IMR-90 (cell line): Measurements from ENCODE around the gene CUL7. TPM values are rescaled to one million over a fixed set of nuclear protein-coding genes. Genes with fewer than 3 reads are reported as not detected.

ENCODE experiments used
- ATAC-seq: fragments of 200-7000 bp; cut with Tn5 transposase; 2 replicates; pipeline ENCODE4 v1.9.1; 2020; ENCODE audit warnings: low read depth, mild to moderate bottlenecking, moderate library complexity
- BruUV-seq: library from RNA; stranded (reverse); fragments of 400-500 nt; replicated peaks from 2 replicates; lab custom pipeline; 2021; lab: Mats Ljungman, UMichigan
- CTCF ChIA-PET: fragments of 300-600 bp; formaldehyde crosslinking; extraction: SDS; loops from one replicate; lab custom pipeline; 2021; ENCODE audit warnings: antibody characterized with exemption; lab: Yijun Ruan, JAX
- POLR2A ChIA-PET: fragments of 300-600 bp; sonication (Branson Sonifier 250); formaldehyde crosslinking; loops from one replicate; lab custom pipeline; 2022; ENCODE audit warnings: antibody characterized with exemption; ENCODE audit not compliant: unreplicated experiment; lab: Charles Lee
- DNase-seq: peaks from one replicate; pipeline ENCODE4 v3.0.0; 2013
- H2AFZ ChIP-seq: replicated peaks from 2 replicates; pipeline ENCODE3; 2013; ENCODE audit warnings: low read length, mild to moderate bottlenecking; ENCODE audit not compliant: poor library complexity
- H2AK5ac ChIP-seq: 2 replicates; pipeline ENCODE4 v1.6.1; 2013; ENCODE audit warnings: low read depth, low read length, inconsistent platforms
- H2AK9ac ChIP-seq: replicated peaks from 2 replicates; pipeline ENCODE3; 2013; ENCODE audit warnings: mild to moderate bottlenecking, low read depth, low read length, moderate library complexity; ENCODE audit not compliant: poor library complexity
- H2BK120ac ChIP-seq: 2 replicates; pipeline ENCODE4 v1.6.1; 2013; ENCODE audit warnings: low read depth, low read length, inconsistent platforms
- H2BK15ac ChIP-seq: 3 replicates; pipeline ENCODE4 v1.6.1; 2013; ENCODE audit warnings: low read depth, low read length, inconsistent platforms
- H2BK20ac ChIP-seq: 2 replicates; pipeline ENCODE4 v1.6.1; 2013; ENCODE audit warnings: low read depth, mild to moderate bottlenecking, inconsistent platforms, low read length, moderate library complexity
- H2BK5ac ChIP-seq: 2 replicates; pipeline ENCODE4 v1.6.1; 2013; ENCODE audit warnings: mild to moderate bottlenecking, low read depth, low read length, inconsistent platforms; ENCODE audit not compliant: poor library complexity, severe bottlenecking
- H3K14ac ChIP-seq: replicated peaks from 2 replicates; pipeline ENCODE4 v1.6.1; 2013; ENCODE audit warnings: low read depth, low read length, inconsistent platforms
- H3K18ac ChIP-seq: 2 replicates; pipeline ENCODE4 v1.6.1; 2013; ENCODE audit warnings: low read depth, low read length, control low read depth
- H3K23ac ChIP-seq: 2 replicates; pipeline ENCODE4 v1.6.1; 2013; ENCODE audit warnings: low read depth, low read length, inconsistent platforms
- H3K27ac ChIP-seq: 2 replicates; pipeline ENCODE4 v1.5.1; 2013; ENCODE audit warnings: mild to moderate bottlenecking, control low read depth, low read length; ENCODE audit not compliant: insufficient read depth
- H3K27me3 ChIP-seq: 2 replicates; pipeline ENCODE4 v1.6.1; 2013; ENCODE audit warnings: low read length; ENCODE audit not compliant: control insufficient read depth, insufficient read depth
- H3K36me3 ChIP-seq: 2 replicates; pipeline ENCODE4 v1.6.1; 2013; ENCODE audit warnings: low read length, mixed read lengths; ENCODE audit not compliant: control insufficient read depth, insufficient read depth
- H3K4ac ChIP-seq: 2 replicates; pipeline ENCODE4 v1.6.1; 2013; ENCODE audit warnings: low read depth, low read length, inconsistent platforms
- H3K4me1 ChIP-seq: 2 replicates; pipeline ENCODE4 v1.6.1; 2013; ENCODE audit warnings: low read length, mixed read lengths; ENCODE audit not compliant: control insufficient read depth, insufficient read depth
- H3K4me2 ChIP-seq: 2 replicates; pipeline ENCODE4 v1.6.1; 2013; ENCODE audit warnings: low read depth, mild to moderate bottlenecking, control low read depth, low read length, moderate library complexity
- H3K4me3 ChIP-seq: 2 replicates; pipeline ENCODE4 v1.5.1; 2013; ENCODE audit warnings: low read depth, mild to moderate bottlenecking, control low read depth, low read length, moderate library complexity; ENCODE audit not compliant: insufficient read depth
- H3K56ac ChIP-seq: 2 replicates; pipeline ENCODE4 v1.6.1; 2013; ENCODE audit warnings: low read length, inconsistent platforms; ENCODE audit not compliant: insufficient read depth; ENCODE audit errors: extremely low read depth
- H3K79me1 ChIP-seq, 2 experiments: 2 replicates each; pipeline ENCODE4 v1.6.1; 2013; ENCODE audit warnings: low read length in 2 of 2, inconsistent platforms in 1 of 2, low read depth in 1 of 2
- H3K9ac ChIP-seq: 2 replicates; pipeline ENCODE4 v1.6.1; 2013; ENCODE audit warnings: low read depth, low read length, control low read depth
- H3K9me1 ChIP-seq: 2 replicates; pipeline ENCODE4 v1.6.1; 2013; ENCODE audit warnings: low read length, inconsistent platforms; ENCODE audit not compliant: insufficient read depth
- H3K9me3 ChIP-seq: 2 replicates; pipeline ENCODE4 v1.6.1; 2013; ENCODE audit warnings: low read length; ENCODE audit not compliant: control insufficient read depth, insufficient read depth
- H4K20me1 ChIP-seq: 2 replicates; pipeline ENCODE4 v1.6.1; 2013; ENCODE audit warnings: low read length, inconsistent platforms; ENCODE audit not compliant: insufficient read depth
- H4K5ac ChIP-seq: 2 replicates; pipeline ENCODE4 v1.6.1; 2013; ENCODE audit warnings: mild to moderate bottlenecking, low read depth, low read length, control low read depth
- H4K8ac ChIP-seq, 2 experiments: 2 replicates each; pipeline ENCODE4 v1.6.1; 2013; ENCODE audit warnings: low read depth in 2 of 2, low read length in 2 of 2, control low read depth in 1 of 2, inconsistent platforms in 1 of 2
- H4K91ac ChIP-seq: 2 replicates; pipeline ENCODE4 v1.6.1; 2013; ENCODE audit warnings: low read depth, low read length, inconsistent platforms; ENCODE audit not compliant: insufficient read depth
- BHLHE40 ChIP-seq: fragments of 150-350 bp; IDR thresholded peaks from 2 replicates; pipeline ENCODE4 v1.6.1; 2016; ENCODE audit warnings: mild to moderate bottlenecking, low read depth, low read length
- CEBPB ChIP-seq: IDR thresholded peaks from 2 replicates; pipeline ENCODE4 v1.6.1; 2012; ENCODE audit warnings: low read depth, low read length, improper control_type of control experiment
- CHD1 ChIP-seq: IDR thresholded peaks from 2 replicates; pipeline ENCODE4 v1.6.1; 2012; ENCODE audit warnings: low read depth, low read length, improper control_type of control experiment
- FOS ChIP-seq: fragments of 150-350 bp; IDR thresholded peaks from 2 replicates; pipeline ENCODE4 v1.6.1; 2016; ENCODE audit warnings: low read depth, low read length
- MAFK ChIP-seq: IDR thresholded peaks from 2 replicates; pipeline ENCODE4 v1.6.1; 2012; ENCODE audit warnings: low read depth, low read length, improper control_type of control experiment
- MAZ ChIP-seq: IDR thresholded peaks from 2 replicates; pipeline ENCODE4 v1.6.1; 2012; ENCODE audit warnings: low read depth, mild to moderate bottlenecking, low read length, improper control_type of control experiment, moderate library complexity, borderline replicate concordance
- MXI1 ChIP-seq: IDR thresholded peaks from 2 replicates; pipeline ENCODE4 v1.6.1; 2012; ENCODE audit warnings: low read depth, mild to moderate bottlenecking, low read length, moderate library complexity, borderline replicate concordance
- NFE2L2 ChIP-seq: fragments of 150-350 bp; IDR thresholded peaks from 2 replicates; pipeline ENCODE4 v1.6.1; 2016; ENCODE audit warnings: low read depth, mild to moderate bottlenecking, low read length
- POLR2A ChIP-seq: IDR thresholded peaks from 2 replicates; pipeline ENCODE4 v1.6.1; 2012; ENCODE audit warnings: mild to moderate bottlenecking, low read depth, low read length
- RAD21 ChIP-seq: IDR thresholded peaks from 2 replicates; pipeline ENCODE4 v1.6.1; 2012; ENCODE audit warnings: low read length, improper control_type of control experiment
- RCOR1 ChIP-seq: IDR thresholded peaks from 2 replicates; pipeline ENCODE4 v1.6.1; 2012; ENCODE audit warnings: mild to moderate bottlenecking, low read length, improper control_type of control experiment; ENCODE audit not compliant: insufficient replicate concordance
- RFX5 ChIP-seq: IDR thresholded peaks from 2 replicates; pipeline ENCODE4 v1.8.0; 2012; ENCODE audit warnings: low read depth, mild to moderate bottlenecking, low read length, moderate library complexity
- SMC3 ChIP-seq: fragments of 150-350 bp; IDR thresholded peaks from 2 replicates; pipeline ENCODE4 v1.6.1; 2016; ENCODE audit warnings: low read depth, mild to moderate bottlenecking, antibody characterized with exemption, low read length, moderate library complexity
- USF2 ChIP-seq: fragments of 150-350 bp; IDR thresholded peaks from 2 replicates; pipeline ENCODE4 v1.6.1; 2017; ENCODE audit warnings: mild to moderate bottlenecking, antibody characterized with exemption, low read length, low read depth
- WGBS, 2 experiments: methylation state at CpG; one replicate each; pipeline versions ENCODE4 v1.1.5 to v1.1.7; 2013; ENCODE audit warnings: missing lambda C conversion rate in 2 of 2; ENCODE audit not compliant: insufficient read length in 1 of 2; ENCODE audit errors: extremely low coverage in 2 of 2; 5-methylcytosine and 5-hydroxymethylcytosine counted together
- dilution Hi-C: fragments of 300-500 bp; cut with HindIII; formaldehyde crosslinking; loops from one replicate; pipeline ENCODE4 v1.14.3; 2018; ENCODE audit warnings: low sequenced_read_pairs; ENCODE audit not compliant: unreplicated experiment
- in situ Hi-C: fragments of 300-500 bp; cut with MboI; formaldehyde crosslinking; loops from 3 replicates; pipeline ENCODE4 v1.14.3; 2019; ENCODE audit warnings: low sequenced_read_pairs, inconsistent platforms, mixed read lengths
- intact Hi-C: fragments of 100-400 bp; cut with micrococcal nuclease; formaldehyde crosslinking; loops from 2 replicates; pipeline ENCODE4 v1.10.0; 2022
- polyA plus RNA-seq, 3 experiments: library from polyadenylated mRNA; depleted of rRNA; stranded (reverse); fragments of >200 nt; gene quantifications; 2 replicates each; pipeline ENCODE4 v1.2.3, GENCODE V29; 2012; ENCODE audit warnings: low replicate concordance in 1 of 3
- total RNA-seq: library from RNA; depleted of rRNA; stranded (reverse); fragments of >200 nt; gene quantifications from 2 replicates; pipeline ENCODE4 v1.2.3, GENCODE V29; 2012
- TF ChIP-seq, protein P1 (sequence below): conservative IDR thresholded peaks from 2 replicates; pipeline ENCODE4 v1.5.1; 2012; ENCODE audit warnings: mild to moderate bottlenecking, low read depth, low read length, improper control_type of control experiment
- TF ChIP-seq, protein P2 (sequence below): fragments of 150-350 bp; IDR thresholded peaks from 2 replicates; pipeline ENCODE4 v1.6.1; 2016; ENCODE audit warnings: low read depth, mild to moderate bottlenecking, low read length, moderate library complexity, borderline replicate concordance

CUL7 gene
- total and polyA plus RNA-seq, 2 of the 4 experiments (the other 2 are of a cell fraction) = 38.0 to 39.3 TPM

DNA sequence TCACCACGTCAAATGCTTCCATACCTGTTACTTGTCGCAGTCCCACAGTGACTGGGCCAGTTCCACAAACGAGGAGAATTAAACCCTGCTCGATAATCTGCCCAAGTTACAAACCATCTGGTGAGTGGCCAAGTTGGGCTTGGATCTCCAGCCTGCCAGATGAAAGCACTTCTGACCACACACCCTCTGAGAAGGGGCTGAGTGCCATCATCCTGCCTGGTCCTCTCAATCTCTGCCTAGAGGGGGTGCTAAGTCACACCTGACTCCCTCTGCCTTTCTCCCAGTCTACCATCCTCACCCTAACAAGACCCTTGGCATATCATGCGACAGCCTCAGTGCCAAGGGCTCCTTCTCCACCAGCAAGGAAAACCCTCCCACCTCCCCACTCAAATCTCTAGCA lies 16.5 kb downstream of the CUL7 start:
- in situ Hi-C loops = no loop called here
- POLR2A ChIA-PET = no interaction called here
- Histone ChIP-seq H3K27me3 (no peaks in the 10 kb centered on the region), H4K8ac (no peak overlapping the region), H3K36me3 (peaks cover 59% of the 10 kb centered on the region), H3K4ac (no peak overlapping the region), H2BK120ac (no peak overlapping the region), H3K4me1 (no peaks in the 10 kb centered on the region), H2AK9ac (peak overlapping the region; percentile 55), H2BK5ac (no peak overlapping the region), H2BK20ac (no peak overlapping the region), H3K9me3 (no peaks in the 10 kb centered on the region), H3K27ac (no peak overlapping the region), H3K56ac (no peak overlapping the region), H4K91ac (no peak overlapping the region), H3K4me3 (no peak overlapping the region), H2AFZ (no peak overlapping the region), H2AK5ac (no peak overlapping the region), H3K18ac (no peak overlapping the region), H4K20me1 (peaks cover 3% of the 10 kb centered on the region; the same call in 1 of the 2 replicates), H3K79me1 (peaks cover 7 to 9% of the 10 kb centered on the region in 2 experiments; a peak in 2 of 4 replicates), H2BK15ac (no peak overlapping the region), H3K9me1 (no peaks in the 10 kb centered on the region), H3K9ac (no peak overlapping the region), H3K4me2 (no peak overlapping the region), H4K5ac (no peak overlapping the region), H3K23ac (no peak overlapping the region), H3K14ac (no peak overlapping the region)
- DNase-seq = no peak
- ATAC-seq = no peak
- intact Hi-C loops = no loop called here
- dilution Hi-C loops = no loop called here
- no TSS peak for BruUV-seq
- no CpG with 5 or more reads among the region's 5 CpGs for WGBS, 2 experiments
- no peak for TF ChIP-seq MAZ
- no peak for TF ChIP-seq CEBPB
- no peak for TF ChIP-seq RCOR1
- no peak for TF ChIP-seq NFE2L2
- no peak for TF ChIP-seq FOS
- TF ChIP-seq USF2 = no peak
- TF ChIP-seq, protein P1, sequence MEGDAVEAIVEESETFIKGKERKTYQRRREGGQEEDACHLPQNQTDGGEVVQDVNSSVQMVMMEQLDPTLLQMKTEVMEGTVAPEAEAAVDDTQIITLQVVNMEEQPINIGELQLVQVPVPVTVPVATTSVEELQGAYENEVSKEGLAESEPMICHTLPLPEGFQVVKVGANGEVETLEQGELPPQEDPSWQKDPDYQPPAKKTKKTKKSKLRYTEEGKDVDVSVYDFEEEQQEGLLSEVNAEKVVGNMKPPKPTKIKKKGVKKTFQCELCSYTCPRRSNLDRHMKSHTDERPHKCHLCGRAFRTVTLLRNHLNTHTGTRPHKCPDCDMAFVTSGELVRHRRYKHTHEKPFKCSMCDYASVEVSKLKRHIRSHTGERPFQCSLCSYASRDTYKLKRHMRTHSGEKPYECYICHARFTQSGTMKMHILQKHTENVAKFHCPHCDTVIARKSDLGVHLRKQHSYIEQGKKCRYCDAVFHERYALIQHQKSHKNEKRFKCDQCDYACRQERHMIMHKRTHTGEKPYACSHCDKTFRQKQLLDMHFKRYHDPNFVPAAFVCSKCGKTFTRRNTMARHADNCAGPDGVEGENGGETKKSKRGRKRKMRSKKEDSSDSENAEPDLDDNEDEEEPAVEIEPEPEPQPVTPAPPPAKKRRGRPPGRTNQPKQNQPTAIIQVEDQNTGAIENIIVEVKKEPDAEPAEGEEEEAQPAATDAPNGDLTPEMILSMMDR = no peak
- TF ChIP-seq, protein P2, sequence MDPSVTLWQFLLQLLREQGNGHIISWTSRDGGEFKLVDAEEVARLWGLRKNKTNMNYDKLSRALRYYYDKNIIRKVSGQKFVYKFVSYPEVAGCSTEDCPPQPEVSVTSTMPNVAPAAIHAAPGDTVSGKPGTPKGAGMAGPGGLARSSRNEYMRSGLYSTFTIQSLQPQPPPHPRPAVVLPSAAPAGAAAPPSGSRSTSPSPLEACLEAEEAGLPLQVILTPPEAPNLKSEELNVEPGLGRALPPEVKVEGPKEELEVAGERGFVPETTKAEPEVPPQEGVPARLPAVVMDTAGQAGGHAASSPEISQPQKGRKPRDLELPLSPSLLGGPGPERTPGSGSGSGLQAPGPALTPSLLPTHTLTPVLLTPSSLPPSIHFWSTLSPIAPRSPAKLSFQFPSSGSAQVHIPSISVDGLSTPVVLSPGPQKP = no peak
- no peak for TF ChIP-seq RAD21
- no peak for TF ChIP-seq MXI1
- no peak for TF ChIP-seq SMC3
- no peak for TF ChIP-seq CHD1
- no peak for TF ChIP-seq BHLHE40
- no peak for TF ChIP-seq RFX5
- no peak for TF ChIP-seq POLR2A
- no peak for TF ChIP-seq MAFK
- CTCF ChIA-PET = no interaction called here
